Suprapubic skin (tissue), 3 donors: ENCODE measurements around the gene CDK8.

Source experiments
- CTCF ChIP-seq, 2 donors: fragments of 200-600 bp in 1 of 2; fragments of 450-650 bp in 1 of 2; sonication (generic) in 1 of 2; IDR thresholded peaks; one replicate each; pipeline ENCODE4 v1.5.1; 2016 to 2019; ENCODE audit warnings: antibody characterized with exemption in 2 of 2, mild to moderate bottlenecking in 1 of 2, moderate library complexity in 1 of 2
- POLR2A ChIP-seq, 2 donors: fragments of 450-650 bp; IDR thresholded peaks; one replicate each; pipeline ENCODE4 v1.6.1; 2017; ENCODE audit warnings: antibody characterized with exemption in 2 of 2, mild to moderate bottlenecking in 2 of 2, moderate library complexity in 2 of 2

DNA sequence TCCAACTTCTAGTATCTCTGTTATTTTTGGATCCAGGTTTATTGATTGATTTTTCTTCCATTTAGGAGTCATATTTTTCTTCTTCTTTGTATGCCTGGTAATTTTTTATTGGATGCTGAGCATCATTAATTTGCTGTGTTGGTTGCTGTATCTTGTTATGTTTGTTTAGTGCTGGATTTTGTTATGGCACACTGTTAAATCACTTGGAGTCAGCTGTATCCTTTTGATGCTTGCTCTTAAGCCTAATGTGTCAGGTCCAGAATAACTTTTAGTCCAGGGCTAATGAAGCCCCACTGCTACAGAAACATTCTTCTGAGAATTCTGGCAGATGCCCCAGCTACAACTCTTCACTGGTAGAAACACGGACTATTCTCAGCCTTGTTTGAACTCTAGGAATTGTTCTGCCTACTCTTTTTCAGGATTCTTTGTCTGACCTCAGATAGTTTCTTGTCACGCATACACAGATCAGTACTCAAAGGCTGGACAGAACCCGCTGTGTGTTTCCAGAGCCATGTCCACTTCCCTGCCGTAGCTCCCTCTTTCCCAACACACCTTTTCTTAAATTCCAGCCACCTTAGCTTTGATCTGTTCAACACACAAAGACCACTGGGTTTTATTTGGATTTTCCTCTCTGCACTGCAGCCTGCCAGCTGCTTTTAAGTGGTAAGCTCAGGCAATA, 166.5 kb downstream of the CDK8 start:
- TF ChIP-seq POLR2A (IDR thresholded peaks at IDR 0.05) (no peak), CTCF (IDR thresholded peaks at IDR 0.05) (no peak)
